Measurements from ENCODE around the gene NAT9.

Gene NAT9

DNA sequence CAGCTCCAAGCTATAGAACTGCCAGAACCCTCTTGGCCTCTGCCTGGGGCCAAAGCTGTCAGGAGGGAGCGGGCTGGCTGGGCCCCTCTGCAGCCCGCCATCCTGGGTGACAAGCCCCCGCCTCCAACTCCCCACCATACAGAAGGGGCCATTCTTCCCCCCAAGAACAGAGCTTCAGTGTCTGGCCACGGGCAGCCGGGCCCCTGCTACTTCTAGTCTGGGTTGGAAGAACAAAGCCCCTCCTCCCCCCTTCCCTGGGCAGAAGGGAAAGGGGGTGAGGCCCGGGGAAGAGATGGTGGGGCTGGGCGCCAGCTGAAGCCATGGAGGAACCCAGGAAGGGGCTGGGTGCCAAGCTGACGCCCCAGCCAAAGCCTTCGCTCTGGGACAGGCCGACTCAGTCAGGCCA, 9.0 kb downstream of the NAT9 start:
- H3K27ac ChIP-seq (ENCODE audit: extremely low read depth, low read depth, low read length) = no peak overlapping the region
- no peak for TF ChIP-seq ZNF366 (tag by site-specific recombination; conservative IDR thresholded peaks at IDR 0.05)
- TF ChIP-seq, protein P1, sequence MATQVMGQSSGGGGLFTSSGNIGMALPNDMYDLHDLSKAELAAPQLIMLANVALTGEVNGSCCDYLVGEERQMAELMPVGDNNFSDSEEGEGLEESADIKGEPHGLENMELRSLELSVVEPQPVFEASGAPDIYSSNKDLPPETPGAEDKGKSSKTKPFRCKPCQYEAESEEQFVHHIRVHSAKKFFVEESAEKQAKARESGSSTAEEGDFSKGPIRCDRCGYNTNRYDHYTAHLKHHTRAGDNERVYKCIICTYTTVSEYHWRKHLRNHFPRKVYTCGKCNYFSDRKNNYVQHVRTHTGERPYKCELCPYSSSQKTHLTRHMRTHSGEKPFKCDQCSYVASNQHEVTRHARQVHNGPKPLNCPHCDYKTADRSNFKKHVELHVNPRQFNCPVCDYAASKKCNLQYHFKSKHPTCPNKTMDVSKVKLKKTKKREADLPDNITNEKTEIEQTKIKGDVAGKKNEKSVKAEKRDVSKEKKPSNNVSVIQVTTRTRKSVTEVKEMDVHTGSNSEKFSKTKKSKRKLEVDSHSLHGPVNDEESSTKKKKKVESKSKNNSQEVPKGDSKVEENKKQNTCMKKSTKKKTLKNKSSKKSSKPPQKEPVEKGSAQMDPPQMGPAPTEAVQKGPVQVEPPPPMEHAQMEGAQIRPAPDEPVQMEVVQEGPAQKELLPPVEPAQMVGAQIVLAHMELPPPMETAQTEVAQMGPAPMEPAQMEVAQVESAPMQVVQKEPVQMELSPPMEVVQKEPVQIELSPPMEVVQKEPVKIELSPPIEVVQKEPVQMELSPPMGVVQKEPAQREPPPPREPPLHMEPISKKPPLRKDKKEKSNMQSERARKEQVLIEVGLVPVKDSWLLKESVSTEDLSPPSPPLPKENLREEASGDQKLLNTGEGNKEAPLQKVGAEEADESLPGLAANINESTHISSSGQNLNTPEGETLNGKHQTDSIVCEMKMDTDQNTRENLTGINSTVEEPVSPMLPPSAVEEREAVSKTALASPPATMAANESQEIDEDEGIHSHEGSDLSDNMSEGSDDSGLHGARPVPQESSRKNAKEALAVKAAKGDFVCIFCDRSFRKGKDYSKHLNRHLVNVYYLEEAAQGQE (tag by site-specific recombination; IDR thresholded peaks at IDR 0.05) = no peak
- ChIA-PET CTCF (interaction anchor here (0.6 to 2.6 kb wide), 3 partner anchors 22 to 293 kb away, joined by 3 to 12 read pairs (median 5); no protein-coding TSS in a partner anchor), POLR2A (interaction anchor here (0.9 to 1.9 kb wide), 2 partner anchors 9 to 201 kb away, joined by 3 to 12 read pairs; partner anchors contain the start of gene NAT9)
- peaks cover 3 to 53% of the 10 kb centered on the region in 2 experiments; a peak in 2 of 3 replicates for H3K36me3 ChIP-seq (ENCODE audit: control insufficient read depth in 2 of 2, insufficient read depth in 1 of 2, low read length in 2 of 2)
- H3K4me3 ChIP-seq (ENCODE audit: low read depth, low read length) = no peak overlapping the region
- no peaks in the 10 kb centered on the region for H3K9me3 ChIP-seq (ENCODE audit: control insufficient read depth, insufficient read depth, low read depth, low read length)
- no peaks in the 10 kb centered on the region for H3K4me1 ChIP-seq (ENCODE audit: control insufficient read depth, insufficient read depth, low read length)

GRCh38 chr17:74766413-74766812, 9.7 kb downstream of the NAT9 start:
- TF ChIP-seq, protein P2, sequence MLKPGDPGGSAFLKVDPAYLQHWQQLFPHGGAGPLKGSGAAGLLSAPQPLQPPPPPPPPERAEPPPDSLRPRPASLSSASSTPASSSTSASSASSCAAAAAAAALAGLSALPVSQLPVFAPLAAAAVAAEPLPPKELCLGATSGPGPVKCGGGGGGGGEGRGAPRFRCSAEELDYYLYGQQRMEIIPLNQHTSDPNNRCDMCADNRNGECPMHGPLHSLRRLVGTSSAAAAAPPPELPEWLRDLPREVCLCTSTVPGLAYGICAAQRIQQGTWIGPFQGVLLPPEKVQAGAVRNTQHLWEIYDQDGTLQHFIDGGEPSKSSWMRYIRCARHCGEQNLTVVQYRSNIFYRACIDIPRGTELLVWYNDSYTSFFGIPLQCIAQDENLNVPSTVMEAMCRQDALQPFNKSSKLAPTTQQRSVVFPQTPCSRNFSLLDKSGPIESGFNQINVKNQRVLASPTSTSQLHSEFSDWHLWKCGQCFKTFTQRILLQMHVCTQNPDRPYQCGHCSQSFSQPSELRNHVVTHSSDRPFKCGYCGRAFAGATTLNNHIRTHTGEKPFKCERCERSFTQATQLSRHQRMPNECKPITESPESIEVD (tag by site-specific recombination; IDR thresholded peaks at IDR 0.05) = no peak
- no peak for TF ChIP-seq ZBTB21 (tag by site-specific recombination; IDR thresholded peaks at IDR 0.05)
- TF ChIP-seq ZNF223 (tag by site-specific recombination; IDR thresholded peaks at IDR 0.05) = no peak
- no peak for TF ChIP-seq ZNF114 (tag by site-specific recombination; IDR thresholded peaks at IDR 0.05)
- TF ChIP-seq SALL2 (tag by site-specific recombination; IDR thresholded peaks at IDR 0.05; ENCODE audit: borderline replicate concordance) = no peak
- TF ChIP-seq, protein P3, sequence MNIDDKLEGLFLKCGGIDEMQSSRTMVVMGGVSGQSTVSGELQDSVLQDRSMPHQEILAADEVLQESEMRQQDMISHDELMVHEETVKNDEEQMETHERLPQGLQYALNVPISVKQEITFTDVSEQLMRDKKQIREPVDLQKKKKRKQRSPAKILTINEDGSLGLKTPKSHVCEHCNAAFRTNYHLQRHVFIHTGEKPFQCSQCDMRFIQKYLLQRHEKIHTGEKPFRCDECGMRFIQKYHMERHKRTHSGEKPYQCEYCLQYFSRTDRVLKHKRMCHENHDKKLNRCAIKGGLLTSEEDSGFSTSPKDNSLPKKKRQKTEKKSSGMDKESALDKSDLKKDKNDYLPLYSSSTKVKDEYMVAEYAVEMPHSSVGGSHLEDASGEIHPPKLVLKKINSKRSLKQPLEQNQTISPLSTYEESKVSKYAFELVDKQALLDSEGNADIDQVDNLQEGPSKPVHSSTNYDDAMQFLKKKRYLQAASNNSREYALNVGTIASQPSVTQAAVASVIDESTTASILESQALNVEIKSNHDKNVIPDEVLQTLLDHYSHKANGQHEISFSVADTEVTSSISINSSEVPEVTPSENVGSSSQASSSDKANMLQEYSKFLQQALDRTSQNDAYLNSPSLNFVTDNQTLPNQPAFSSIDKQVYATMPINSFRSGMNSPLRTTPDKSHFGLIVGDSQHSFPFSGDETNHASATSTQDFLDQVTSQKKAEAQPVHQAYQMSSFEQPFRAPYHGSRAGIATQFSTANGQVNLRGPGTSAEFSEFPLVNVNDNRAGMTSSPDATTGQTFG (tag by site-specific recombination; IDR thresholded peaks at IDR 0.05; ENCODE audit: borderline replicate concordance) = no peak
- TF ChIP-seq ZNF169 (tag by site-specific recombination; IDR thresholded peaks at IDR 0.05) = no peak
- no peak for TF ChIP-seq SP3 (tag by site-specific recombination; IDR thresholded peaks at IDR 0.05)
- TF ChIP-seq ZNF660 (tag by site-specific recombination; IDR thresholded peaks at IDR 0.05) = no peak
- no peak for TF ChIP-seq ZNF530 (tag by site-specific recombination; IDR thresholded peaks at IDR 0.05; ENCODE audit: low read depth)
- TF ChIP-seq KLF10 (tag by site-specific recombination; IDR thresholded peaks at IDR 0.05) = no peak
- no peak for TF ChIP-seq ZNF18 (tag by site-specific recombination; IDR thresholded peaks at IDR 0.05)
- no peak for TF ChIP-seq ZNF48 (tag by site-specific recombination; IDR thresholded peaks at IDR 0.05)
- TF ChIP-seq ZNF354C (tag by site-specific recombination; IDR thresholded peaks at IDR 0.05; ENCODE audit: borderline replicate concordance, low read depth) = no peak
- no peak for TF ChIP-seq ZNF785 (tag by site-specific recombination; IDR thresholded peaks at IDR 0.05)
- Histone ChIP-seq H3K4me1 (ENCODE audit: control insufficient read depth, insufficient read depth, low read length) (no peaks in the 10 kb centered on the region), H3K36me3 (ENCODE audit: control insufficient read depth in 2 of 2, insufficient read depth in 1 of 2, low read length in 2 of 2) (peaks cover 3 to 46% of the 10 kb centered on the region in 2 experiments; a peak in 2 of 3 replicates), H3K27ac (ENCODE audit: extremely low read depth, low read depth, low read length) (no peak overlapping the region), H3K9me3 (ENCODE audit: control insufficient read depth, insufficient read depth, low read depth, low read length) (no peaks in the 10 kb centered on the region), H3K4me3 (ENCODE audit: low read depth, low read length) (no peak overlapping the region)
- ChIA-PET POLR2A (interaction anchor here (0.9 to 1.9 kb wide), 2 partner anchors 10 to 200 kb away, joined by 3 to 12 read pairs; partner anchors contain the start of gene NAT9), CTCF (interaction anchor here (0.6 to 2.6 kb wide), 3 partner anchors 10 to 293 kb away, joined by 3 to 12 read pairs (median 3); partner anchors contain the start of gene NAT9)
